HG02981 (cell line): Measurements from ENCODE around the gene CFAP20DC.
"Not testable (repeated sequence)": the region's sequence is repeated elsewhere in the genome, so short reads cannot be mapped to it uniquely, and the experiment has no call there.

Experiments used
- ATAC-seq: cut with Tn5 transposase; IDR thresholded peaks from one replicate; pipeline ENCODE4 v1.9.1; 2021; ENCODE audit warnings: mild to moderate bottlenecking, moderate library complexity; ENCODE audit not compliant: unreplicated experiment

Gene CFAP20DC

DNA sequence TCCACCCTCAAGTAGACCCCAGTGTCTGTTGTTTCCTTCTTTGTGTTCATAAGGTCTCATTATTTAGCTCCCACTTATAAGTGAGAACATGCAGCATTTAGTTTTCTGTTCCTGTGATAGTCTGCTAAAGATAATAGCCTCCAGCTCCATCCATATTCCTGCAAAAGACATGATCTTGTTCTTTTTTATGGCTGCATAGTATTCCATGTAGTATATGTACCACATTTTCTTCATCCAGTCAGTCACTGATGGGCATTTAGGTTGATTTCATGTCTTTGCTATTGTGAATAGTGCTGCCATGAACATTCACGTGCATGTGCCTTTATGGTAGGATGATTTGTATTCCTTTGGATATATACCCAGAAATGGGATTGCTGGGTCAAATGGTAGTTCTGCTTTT is 82.0 kb downstream of the CFAP20DC start:
- not testable (repeated sequence) for ATAC-seq

DNA sequence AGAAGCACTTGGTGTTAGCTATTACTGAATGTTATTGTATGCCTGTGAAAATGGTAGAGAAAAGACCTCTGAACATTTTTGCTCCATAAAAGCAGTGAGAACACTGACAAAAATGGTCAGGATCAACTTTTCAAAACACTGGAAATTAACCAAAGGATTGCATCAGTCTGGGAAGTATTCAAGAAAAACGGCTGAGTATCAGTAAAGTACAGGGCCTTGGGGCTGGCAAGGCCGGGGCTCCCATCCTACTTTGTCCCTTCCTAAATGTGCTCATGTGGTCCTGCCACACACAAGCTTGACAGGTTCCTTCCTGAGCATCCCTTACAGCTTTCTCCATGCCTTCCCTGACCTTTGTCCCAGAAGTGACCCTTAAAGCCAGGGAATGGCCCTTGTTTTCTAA is 84.0 kb downstream of the CFAP20DC start:
- ATAC-seq, result no peak

DNA sequence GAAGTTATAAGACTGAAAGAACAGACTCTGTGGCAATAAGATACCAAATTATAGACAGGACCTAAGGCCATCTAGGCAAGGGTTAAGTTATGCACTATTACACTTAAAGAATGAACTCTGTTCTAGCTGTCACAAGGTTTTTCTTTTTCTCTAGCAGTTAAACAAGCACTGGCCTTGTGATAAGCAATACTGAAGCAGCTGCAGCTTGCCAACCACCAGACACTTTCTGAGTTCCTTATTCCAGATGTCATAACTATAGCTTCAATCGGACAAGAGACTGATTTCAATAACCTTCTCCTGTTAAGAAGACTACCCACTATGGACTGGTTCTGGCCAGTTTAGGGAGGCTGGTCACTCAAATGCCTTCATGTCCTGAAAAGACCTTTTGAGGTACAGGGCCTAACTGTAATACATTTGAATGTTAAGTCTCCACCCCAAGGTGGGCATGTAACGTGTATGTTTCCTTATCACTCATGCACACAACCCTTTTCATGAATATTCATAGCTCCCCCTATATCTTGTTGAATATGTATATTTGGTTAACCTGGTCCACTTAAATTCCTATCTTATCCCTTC is 85.8 kb downstream of the CFAP20DC start:
- no peak for ATAC-seq

DNA sequence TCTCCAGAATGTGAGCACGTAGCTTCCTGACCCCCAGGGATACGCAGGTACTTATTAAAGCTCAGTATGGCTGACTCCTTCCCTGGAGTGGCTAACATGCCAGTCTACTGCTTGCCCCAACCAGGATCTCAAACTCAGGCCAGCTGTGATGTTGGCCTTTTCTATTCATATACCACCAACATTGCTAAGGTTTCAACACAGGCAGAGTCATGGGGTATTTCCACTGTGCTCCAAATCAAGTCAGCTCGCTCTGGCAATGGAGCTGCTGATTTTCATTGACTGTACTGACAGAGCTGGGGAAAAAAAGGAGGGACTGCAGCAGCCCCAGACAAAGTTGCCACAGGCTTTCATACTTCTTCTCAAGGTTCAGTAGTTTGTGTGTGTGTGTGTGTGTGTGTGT is 87.0 kb downstream of the CFAP20DC start:
- no peak for ATAC-seq

DNA sequence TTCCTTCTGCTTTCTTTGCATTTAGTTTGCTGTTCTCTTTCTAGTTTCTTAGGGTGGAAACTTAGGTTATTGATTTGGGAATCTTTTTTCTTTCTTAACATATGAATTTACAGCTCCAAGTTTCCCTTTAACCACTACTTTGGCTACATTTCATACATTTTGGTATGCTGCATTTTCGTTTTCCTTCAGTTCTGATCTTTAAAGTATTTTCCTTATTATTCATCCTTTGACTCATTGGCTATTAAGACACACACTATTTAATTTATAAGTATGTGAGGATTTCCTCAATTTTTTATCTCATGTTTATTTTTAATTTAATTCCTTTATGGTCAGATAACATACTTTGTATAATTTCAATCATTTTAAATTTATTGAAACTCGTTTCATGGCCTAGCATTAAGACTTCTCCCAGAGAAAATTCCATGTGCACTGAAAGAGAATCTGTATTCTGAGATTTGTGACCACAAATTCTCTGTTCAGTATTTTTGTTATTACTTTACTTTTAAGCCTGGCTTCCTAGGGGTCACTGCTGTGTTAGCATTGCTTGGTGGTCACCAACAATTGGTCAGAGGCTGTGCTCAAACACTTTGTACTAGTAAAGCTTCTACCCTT is 87.7 kb downstream of the CFAP20DC start:
- no peak for ATAC-seq

DNA sequence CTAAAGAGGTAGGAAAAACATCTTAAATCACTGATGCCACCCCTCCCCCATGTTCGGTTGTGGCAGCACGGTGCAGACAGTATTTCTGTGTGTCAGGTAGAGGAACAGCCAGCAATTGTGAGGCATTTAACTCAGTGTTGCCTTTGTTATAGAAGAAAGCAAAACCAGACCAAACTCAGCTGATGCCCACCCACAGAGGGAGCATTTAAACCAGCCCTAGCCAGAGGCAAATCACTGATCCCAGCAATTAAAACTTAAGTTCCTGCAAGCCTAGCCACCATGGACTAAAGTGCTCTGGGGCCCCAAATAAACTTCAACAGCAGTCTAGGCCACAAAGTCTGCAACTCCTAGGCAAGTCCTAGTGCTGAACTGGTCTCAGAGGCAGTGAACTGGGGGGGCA is 94.5 kb downstream of the CFAP20DC start:
- no peak for ATAC-seq

DNA sequence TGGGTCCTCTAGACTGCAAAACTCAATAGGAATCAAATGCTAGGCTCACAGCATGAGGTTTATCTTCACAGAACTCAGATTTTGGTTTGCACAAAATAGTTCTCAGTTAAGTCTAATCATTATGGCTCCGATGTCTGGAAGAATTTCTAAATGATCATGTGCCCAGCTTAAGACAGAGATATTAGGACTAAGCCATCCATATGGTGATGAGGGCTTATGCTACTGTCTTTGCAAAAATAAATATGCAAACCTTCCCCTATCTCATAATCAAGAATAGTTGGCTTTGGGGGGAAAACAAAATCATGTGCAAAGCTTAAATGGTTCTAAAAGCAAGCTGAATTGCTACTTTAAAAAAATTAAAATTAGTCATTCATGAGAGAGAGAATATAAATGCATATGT is 96.5 kb downstream of the CFAP20DC start:
- ATAC-seq, result no peak

DNA sequence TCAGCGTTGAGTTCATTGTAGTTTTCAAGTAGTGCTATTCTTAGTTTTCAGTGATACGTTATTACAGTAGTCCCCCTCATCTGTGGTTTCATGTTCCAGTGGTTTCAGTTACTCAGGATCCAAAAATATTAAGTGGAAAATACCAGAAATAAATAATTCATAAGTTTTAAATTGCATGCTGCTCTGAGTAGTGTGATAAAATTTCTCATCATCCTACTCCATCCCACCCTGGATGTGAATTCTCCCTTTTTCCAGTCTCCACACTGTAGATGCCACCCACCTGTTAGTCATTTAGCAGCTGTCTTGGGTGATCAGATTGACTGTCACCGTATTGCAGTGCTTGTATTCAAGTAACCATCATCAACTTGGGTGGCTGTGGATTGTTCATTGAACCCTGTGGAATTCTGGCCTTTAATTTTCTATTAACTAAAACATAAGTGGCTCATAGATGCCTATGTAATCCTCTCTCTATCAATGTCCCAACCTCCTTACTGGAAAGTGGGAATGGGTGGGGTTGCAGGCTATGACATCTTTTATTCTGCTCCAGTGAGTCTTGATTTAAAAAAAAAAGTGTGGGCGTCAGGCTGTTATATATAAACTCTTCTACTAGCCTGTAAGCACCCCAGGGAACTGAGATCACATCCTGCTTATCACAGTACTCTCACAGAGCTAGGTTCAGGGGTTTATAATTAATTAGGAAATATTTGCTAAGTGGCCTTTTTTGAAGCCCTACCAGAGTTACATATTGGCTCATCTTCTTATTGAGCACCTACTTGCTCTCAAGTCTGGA is 97.5 kb downstream of the CFAP20DC start:
- peak; percentile 75 for ATAC-seq

DNA sequence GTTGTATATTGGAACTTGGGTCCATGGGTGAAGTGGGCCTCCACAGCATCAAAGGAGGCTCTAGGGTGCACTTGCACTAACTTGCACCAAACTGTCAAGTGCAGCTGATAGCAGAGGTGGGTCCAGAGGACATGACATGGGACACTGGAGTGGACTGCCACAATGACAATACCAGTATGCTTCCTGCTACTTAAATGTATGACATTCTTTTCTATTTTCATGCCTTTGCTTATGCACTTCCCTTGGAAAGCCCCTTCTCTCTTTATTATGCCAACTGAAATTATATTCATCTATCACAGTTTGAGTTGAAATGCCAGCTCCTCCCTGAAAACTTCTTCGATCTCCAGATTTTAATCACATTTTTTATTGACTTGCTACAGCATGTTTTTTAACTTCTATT is 101.8 kb downstream of the CFAP20DC start:
- no peak for ATAC-seq

DNA sequence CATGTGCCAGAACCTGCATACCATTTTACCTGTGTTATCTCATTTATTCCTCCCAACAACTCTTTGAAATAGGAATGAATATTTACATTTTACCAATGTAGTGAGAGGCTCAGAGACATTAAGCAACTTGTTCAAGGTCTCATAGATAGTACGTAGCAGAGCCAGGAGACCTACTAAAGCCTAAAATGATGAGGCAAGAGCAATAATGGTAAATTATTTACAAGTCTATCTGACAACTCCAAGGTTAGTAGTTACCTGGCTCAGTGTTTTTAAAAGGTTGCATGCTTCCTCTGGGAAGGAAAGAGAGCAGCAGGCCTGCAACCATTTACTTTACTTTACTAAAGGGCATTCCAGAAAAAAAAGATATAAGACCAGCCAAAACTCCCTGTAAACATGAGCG is 103.0 kb downstream of the CFAP20DC start:
- no peak for ATAC-seq

DNA sequence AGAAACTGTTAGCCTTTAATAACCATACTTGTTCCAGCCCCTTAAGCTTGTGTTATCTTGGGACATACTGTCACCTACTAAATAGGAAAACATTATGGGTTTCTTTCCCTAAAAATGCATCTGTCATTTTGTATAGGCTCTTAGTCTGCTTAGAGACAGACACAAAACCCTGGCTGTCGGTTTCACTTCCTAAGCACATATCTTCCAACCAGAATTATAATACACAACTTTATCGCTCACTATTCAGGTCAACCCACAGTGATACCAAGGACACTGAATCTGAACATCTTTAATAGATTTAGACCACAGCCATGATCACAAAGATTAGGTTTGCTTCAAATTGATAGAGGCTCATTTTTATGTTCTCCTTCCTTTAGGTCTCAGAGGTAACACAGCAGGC is 111.8 kb downstream of the CFAP20DC start:
- no peak for ATAC-seq

DNA sequence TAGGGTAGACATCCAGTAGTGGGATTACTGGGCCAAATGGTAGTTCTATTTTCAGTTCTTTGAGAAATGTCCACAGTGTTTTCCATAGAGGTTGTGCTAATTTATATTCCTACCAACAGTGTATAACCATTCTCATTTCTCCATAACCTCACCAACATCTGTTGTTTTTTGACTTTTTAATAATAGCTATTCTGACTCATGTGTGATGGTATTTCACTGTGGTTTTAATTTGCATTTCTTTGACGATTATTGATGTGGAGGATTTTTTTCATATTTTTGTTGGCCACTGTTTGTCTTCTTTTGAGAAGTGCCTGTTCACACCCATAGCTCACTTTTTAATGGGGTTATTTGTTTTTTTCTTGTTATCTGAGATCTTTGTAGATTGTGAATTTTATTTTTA is 125.2 kb downstream of the CFAP20DC start:
- no peak for ATAC-seq

DNA sequence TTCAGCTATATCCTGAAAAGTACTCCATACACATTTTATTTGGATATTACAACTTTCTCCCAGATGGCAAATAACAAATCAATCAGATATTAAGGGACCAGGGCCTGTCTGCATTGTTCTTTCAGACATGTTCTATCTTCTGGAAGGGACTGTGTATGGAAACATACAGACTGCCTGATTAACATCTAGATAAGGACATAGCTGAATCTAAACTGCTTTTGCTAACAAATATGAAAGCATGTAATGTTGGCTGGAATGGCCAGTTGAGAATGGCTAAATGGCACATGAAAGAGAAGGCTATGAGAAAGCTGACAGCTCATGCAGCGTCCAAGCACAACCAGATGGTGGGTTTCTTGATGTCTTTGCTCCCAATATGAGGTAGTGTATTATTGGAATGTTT is 149.4 kb downstream of the CFAP20DC start:
- no peak for ATAC-seq

DNA sequence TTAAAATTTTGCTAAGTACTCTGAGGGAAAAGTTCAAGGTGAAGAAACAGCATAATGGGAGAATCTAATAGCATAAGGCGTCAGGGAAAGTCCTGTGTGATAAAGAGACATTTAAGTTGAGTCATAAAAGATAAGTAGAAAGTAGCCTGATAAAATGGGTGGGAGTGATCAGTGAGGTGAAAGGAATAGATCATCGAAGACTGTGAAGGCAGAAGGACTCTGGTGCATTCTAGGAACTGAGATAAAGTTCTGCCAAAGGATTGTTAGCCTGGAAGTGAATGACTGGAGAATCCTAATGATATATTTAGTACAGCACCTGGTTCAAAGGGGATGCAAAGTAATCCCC is 149.9 kb downstream of the CFAP20DC start:
- ATAC-seq, result peak; percentile 29

DNA sequence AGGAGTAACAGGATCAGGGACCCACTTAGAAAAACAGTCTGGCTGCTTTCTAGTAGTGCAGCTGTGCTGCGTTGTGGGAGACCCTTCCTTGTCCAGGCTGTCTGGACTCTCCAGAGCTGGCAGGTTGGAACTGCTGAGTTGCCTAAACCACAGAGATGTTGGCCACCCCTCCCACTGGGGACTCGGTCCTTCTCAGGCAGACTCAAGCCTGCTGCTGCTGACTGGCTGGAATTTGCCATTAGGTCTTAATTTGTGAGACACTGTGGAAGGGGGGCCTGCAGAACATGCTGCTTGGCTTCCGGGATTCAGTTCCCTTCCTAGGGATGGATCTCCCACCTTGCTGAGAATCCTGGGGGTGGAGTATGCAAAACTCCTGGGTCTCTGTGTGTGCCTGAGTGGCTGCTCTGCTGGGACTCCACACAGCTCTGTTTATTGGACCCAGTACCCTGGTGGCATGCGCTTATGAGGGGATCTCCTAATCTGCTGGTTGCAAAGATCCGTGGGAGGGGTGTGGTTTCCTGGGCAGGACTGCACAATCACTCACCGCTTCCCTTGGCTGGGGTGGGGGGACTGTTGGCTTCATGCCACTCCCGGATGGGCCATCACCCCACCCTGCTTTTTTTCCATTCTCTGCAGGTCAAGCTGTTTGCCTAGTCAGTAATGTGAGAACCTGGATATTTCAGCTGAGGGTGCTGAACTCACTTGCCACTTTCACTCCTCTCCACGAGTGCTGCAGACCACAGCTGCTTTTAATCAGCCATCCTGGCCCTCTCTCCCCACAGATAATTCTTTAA is 150.5 kb downstream of the CFAP20DC start:
- peak; percentile 73 for ATAC-seq

DNA sequence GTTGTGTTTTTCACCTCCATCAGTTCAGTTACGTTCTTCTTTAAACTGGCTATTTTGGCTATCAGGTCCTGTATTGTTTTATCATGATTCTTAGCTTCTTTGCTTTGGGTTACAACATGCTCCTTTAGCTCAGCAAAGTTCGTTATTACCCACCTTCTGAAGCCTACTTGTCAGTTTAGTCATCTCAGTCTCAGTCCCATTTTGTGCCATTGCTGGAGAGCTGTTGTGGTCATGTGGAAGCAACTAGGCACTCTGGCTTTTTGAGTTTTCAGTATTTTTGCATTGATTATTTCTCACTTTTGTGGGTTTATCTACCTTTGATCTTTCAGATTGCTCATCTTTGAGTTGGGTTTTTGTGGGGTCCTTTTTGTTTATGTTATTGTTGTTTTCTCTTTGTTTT is 151.3 kb downstream of the CFAP20DC start:
- ATAC-seq, result no peak

DNA sequence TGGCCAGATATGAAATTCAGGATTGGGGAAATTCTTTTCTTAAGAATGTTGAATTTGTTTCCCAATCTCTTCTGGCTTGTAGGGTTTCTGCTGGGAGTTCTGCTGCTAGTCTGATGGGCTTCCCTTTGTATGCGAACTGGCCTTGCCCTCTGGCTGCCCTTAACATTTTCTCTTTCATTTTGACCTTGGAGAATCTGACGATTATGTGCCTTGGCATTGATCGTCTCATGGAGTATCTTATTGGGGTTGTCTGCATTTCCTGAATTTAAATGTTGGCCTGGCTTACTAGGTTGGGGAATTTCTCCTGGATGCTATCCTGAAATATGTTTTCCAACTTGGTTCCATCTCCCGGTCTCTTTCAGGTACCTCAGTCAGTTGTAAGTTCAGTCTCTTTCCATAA is 152.2 kb downstream of the CFAP20DC start:
- ATAC-seq, result no peak

DNA sequence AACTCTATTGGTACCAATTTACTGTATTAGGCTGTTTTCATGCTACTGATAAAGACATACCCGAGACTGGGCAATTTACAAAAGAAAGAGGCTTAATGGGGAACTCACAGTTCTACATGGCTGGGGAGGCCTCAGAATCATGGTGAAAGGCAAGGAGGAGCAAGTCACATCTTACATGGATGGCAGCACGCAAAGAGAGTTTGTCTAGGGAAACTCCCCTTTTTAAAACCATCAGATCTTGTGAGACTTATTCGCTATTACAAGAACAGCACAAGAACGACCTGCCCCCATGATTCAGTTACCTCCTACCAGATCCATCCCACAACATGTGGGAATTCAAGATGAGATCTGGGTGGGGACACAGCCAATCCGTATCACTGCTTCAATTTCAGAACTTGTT is 154.1 kb downstream of the CFAP20DC start:
- not testable (repeated sequence) for ATAC-seq

DNA sequence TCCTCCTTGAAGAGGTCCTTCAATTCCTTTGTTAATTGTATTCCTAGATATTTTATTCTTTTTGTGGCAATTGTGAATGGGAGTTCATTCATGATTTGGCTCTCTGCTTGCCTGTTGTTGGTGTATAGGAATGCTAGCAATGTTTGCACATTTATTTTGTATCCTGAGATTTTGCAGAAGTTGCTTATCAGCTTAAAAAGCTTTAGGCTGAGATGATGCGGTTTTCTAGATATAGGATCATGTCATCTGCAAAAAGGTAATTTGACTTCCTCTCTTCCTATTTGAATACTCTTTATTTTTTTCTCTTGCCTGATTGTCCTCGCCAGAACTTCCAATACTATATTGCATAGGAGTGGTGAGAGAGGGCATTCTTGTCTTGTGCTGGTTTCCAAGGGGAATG is 157.3 kb downstream of the CFAP20DC start:
- ATAC-seq, result not testable (repeated sequence)

DNA sequence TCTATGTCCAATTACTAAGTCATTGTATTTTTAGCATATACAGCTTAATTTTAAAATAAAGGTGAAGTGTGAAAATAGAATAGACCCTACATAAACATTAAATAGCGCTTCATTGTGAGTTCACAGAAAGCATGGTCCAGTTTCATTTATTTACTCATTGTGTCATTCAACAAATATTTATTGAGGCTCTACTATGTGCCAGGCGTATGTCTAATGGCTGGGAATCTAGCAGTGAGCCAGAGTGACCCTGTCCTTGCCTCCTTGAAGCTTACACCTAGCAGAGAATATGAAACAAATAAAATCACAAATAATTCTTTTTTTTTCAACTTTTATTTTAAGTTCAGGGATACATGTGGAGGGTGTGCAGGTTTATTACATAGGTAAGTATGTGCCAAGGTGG is 161.7 kb downstream of the CFAP20DC start:
- ATAC-seq, result no peak

DNA sequence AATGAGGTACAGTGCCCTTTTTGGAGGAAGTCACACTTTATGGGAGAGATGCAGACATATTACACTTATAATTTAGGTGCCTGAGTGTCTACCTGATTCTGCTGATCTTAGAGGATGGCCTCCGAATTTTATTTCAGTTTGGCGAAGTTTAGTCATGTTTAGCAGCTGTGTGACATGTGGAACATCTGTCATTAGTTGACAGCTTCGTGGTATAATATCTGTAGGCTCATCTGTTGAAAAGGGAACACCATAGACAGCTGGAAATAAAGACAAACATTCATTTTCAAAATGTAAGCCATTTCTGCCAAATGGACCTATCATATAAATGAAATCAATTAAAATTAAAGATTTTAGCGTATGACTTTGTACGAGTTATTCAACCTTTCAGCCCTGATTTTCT is 165.4 kb downstream of the CFAP20DC start:
- no peak for ATAC-seq

DNA sequence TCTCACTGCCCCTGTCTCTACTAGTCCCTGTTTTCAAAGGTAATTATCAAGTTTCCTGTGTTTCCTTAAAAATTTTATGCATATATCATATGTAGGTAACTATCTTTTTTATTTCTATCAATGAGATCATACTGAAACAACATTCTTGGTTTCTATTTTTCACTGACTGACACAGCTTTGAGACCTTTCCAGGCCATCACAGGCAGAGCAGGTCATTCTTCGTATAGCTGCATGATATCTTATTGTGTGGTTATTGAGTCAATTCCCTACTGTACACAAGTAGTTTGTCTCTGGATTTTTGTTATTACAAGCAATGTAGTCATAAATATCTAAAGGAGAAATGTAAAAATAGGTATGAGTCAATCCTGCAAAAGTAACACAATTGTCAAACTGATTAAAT is 169.6 kb downstream of the CFAP20DC start:
- ATAC-seq, result peak; percentile 63
